HG03342 (cell line): ENCODE data around the gene EGFR.

Source experiments
- ATAC-seq: cut with Tn5 transposase; IDR thresholded peaks from one replicate; pipeline ENCODE4 v1.9.1; 2021; ENCODE audit warnings: mild to moderate bottlenecking, moderate library complexity; ENCODE audit not compliant: unreplicated experiment

The EGFR gene

GRCh38 chr7:55240418-55241142 is 221.8 kb downstream of the EGFR start:
- ATAC-seq: no peak

DNA sequence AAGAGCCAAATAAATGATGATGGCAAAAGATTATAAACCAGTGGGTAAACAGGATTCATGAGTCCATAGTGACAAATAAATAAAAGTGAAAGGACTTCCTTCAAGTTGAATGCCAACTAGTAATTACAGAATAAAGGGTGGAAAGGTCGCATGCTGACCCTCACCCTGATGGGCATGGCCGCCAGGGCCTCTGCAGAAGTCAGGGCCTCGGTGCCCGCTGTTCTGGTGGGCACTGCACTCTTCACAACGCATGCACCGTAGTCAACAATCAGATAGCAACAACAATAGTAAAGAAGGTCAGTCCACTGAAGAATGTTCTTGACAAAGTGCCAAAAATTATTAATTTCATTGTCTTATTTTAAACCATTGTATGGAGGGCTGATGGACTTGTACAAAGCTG is 223.1 kb downstream of the EGFR start:
- ATAC-seq: no peak

GRCh38 chr7:55242613-55243012 is 223.8 kb downstream of the EGFR start:
- ATAC-seq: no peak

- no peak for ATAC-seq
Measured at GRCh38 chr7:55244006-55244745, 225.4 kb downstream of the EGFR start.

DNA sequence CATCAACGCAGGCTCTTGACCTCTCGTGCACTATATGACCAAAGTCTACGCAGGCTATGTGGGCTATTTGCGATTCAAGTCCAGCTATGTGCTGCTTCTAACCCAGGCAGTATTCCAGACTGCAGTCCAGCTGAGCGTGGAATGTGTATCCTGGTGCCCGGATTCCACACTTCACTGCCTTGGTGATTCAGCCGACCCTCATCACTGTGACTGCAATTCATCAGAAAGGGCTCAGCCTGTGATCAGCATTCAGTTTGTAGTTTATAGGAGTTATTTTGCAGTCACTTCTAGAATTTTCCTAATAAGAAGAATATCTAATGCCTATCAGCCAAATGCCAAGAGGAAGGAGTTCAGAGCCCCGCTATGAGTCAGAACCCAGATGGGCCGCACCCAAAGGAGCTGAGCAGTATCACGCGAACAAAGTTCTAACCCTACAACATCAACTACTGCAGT is 226.5 kb downstream of the EGFR start:
- no peak for ATAC-seq

DNA sequence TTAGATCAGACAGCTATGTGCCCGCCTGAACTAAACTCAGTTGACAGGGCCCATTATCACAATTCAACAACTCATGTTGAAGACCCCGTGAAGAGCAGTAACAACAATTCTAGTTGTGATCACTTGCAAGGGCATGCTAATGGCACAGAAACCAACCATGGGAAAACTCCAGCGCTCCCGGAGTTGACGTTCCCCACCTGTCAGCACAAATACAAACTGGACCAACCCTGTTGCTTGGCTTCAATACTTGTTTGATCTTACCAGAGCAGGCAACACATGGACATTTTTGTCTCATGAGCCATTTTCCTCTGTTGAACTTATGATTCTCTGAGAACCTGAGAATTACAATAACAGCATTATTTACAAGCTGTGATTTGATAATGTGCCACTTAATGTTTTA is 227.4 kb downstream of the EGFR start:
- no peak for ATAC-seq

DNA sequence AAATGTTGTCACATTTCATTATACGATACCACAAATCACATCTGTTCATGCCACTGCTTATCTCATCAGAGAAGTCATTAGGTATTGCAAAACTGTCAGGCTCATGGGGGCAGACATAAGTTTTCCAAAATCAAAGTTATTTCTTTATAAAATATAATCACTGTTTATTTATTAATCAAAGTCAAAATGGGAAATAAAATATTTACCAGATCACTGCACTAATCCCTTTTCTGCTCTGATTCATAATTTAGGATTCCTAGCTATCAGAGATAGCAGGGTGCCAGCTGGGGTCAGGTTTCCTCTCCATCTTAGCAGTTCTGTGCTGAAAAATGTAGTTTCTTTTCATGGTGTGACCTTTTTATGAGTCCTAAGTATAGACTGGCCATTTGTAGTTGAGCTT is 228.6 kb downstream of the EGFR start:
- ATAC-seq: no peak

DNA sequence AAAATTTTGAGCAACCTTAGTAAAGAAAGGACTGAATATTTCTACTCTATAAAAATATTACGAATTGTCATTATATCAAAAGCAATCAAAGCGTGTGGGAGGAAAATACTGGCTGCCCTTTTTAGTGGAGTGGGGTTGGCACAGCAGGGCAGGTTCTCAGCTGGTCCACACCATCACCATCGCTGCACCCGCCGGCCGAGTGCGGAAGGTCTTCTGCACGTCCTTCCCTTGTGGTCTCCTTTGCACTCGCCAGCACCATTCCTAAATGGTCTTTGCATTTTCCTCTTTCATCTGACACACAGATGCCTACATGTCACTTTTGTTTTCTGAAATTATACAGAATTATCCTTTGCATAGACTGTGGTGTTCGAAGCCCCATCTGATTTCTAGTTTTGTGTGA is 229.7 kb downstream of the EGFR start:
- ATAC-seq: no peak

DNA sequence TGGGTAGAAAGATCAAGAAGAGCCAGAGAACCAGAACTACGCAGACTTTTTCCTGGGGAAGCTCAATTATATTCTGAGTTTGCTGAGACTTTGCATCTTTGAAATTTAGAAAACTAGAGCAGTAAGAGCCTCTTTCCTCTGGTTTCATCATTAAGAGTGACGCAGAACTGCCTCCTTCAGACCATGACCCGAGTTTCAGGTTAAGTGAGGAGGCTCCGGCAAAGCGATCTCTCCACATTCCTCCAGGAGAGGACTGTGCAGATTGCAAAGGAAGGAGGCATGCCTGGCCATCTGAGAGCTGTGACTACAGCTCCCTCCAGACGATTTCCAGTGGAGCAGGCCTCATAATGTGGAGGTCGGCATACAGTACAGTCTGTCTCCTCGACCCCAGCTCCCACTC is 230.5 kb downstream of the EGFR start:
- ATAC-seq: no peak

DNA sequence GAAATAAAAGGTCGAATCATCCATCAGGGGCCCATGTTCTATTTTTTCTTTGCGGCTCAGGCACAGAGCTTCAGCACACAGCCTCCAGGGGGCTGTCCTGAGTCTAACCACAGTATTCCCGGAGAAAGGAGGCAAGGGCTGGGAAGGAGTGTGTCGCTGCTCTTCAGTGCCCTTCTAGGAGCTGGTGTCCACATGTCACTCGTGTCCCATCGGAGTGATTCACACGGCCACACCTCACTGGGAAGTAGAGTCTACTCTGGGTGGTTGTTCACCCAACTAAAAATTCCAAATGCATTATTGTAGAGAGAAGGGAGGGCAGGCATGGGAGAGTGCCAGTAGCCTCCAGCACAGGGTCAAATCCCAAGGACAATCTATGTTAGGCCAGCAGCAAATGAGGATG is 231.5 kb downstream of the EGFR start:
- no peak for ATAC-seq

DNA sequence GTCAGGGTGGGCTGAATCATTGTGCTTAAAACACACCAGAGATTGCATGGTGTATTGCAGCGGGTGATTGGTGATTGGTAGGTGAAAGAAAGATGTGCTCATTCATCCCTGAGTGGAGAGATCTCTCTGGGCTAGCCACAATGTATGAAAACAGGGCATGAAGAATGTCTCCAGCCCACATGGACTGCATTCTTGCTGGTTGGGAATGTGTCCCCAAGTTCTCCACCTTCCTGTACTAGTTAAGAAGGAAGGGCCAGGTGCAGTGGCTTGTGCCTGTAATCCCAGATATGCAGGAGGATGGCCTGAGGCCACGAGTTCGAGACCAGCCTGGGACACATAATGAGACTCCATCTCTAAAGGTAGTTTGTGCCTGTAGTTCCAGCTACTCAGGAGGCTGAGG is 232.5 kb downstream of the EGFR start:
- no peak for ATAC-seq

DNA sequence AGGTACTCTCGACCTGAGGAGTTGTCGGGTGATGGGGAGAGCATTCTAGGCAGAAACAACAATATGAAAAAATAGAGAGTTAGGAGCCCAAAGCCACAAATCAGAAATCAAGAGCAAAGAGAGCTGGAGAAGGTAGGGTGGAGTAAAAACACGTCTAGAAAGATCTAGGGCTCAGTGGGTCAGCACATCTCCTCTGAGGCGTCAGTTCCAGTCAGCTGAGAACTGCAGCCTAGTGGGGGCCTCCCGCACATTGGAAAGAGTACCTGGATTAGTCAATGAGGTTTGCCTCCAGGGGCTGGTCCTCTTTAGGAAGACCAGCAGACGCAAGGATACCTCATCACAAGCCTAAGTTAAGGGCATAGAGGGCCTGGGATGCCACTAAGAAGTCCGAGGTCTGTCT is 233.1 kb downstream of the EGFR start:
- no peak for ATAC-seq

GRCh38 chr7:55252386-55252785 is 233.6 kb downstream of the EGFR start:
- no peak for ATAC-seq

- no peak for ATAC-seq
Measured at GRCh38 chr7:55253188-55253587, 234.4 kb downstream of the EGFR start.

DNA sequence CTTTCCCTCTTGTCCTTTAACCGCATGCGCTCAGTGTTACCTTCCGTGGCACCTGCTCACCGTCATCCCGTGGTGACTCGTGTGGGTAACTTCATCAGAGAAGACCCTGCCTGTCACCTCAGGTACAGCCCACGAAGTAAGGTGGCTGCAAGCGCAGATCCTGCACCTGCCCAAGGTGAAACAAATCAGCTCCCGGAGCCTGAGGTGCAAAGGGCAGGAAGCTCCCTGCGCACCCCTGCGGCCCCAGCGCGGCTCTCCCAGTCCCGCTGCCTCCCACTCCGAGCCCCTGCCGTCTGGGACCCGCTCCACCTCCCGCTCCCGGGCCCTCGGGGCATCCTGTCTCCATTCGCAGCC is 235.4 kb downstream of the EGFR start:
- ATAC-seq: no peak

- ATAC-seq: peak; percentile 77
Measured at GRCh38 chr7:55254596-55255495, 236.0 kb downstream of the EGFR start.

DNA sequence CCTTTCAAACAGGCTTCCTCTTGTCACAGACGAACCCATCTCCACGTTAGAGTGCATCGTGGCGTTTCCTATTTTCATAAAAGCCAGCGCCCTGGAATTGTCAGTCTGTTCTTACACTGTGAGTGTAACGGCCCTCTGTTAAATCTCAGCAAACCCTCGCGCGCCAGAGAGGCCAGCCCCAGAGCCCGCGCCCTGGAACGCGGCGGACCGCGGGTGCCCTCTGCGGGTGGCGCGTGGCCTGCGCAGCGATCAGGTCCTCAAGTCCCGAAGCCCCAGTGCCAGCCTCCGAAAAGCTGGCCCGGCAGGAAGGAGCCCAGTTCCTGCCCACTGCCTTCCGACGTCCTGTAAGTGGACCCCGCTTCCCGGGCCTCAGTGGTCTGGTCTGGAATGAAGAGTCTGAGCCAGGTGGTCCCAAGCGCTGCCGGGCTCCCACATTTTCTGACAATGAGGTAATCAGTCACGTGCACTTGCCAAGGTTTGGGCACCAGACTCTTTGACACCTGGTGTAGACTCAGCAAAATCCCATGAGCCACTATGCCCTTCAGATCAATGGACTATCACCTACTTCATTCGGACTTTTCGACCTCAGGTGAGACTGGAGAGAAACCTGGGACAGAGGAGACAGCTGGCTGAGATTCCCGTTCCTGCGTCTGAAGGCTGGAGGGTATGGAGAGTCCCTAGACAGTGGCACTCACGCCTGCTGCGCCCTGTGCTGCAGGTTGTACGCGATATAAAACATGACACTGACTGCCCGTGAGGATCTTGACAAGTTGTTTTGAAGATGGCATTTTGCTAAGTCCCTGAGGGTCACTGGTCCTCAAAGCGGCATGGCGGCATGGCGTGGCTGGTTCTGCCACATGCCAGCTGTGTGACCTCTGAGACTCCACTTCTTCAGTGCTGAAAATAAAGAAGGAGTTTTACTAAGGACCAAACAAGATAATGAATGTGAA is 237.0 kb downstream of the EGFR start:
- ATAC-seq: peak; percentile 86

- no peak for ATAC-seq
Measured at GRCh38 chr7:55258631-55259030, 239.8 kb downstream of the EGFR start.

GRCh38 chr7:55260171-55260570 is 241.4 kb downstream of the EGFR start:
- ATAC-seq: no peak

DNA sequence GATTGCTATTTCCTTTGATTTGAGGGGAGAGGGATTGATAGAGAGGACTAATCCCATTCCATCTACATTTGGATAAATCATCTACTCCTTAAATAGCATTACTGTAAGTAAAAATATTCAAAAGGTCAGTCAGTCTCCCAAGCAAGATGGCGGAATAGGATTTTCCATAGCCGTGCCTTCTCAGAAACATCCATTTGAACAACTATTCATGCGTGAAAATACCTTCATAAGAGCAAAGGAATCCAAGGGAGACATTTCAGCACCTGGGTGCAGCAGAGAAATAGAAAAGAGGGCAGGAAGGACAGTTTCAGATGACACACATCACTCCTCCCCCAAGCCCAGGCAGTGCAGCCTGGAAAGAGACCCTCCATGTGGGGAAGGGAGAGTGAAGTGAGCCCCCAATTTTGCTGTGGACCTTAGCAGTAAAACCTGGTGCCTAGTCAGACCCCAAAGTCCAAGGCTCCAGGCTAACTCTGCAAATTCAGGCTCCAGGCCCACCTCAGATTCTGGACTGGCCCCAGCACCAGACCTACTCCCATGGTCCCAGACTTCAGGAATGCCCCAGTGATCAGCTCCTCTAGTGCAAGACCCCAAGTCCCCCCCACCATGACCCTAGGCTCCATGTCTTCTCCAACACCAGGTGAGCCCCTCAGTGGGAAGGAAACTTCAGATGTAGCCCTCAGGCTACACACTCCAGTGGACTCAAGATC is 242.0 kb downstream of the EGFR start:
- ATAC-seq: no peak
